RKO (cell line): ENCODE results near the gene COG8.
"Not testable (repeated sequence)": the region's sequence is repeated elsewhere in the genome, so short reads cannot be mapped to it uniquely, and the experiment has no call there.

Source experiments
- DNase-seq: peaks from one replicate; pipeline ENCODE4 v3.0.0-alpha.2; 2016; ENCODE audit warnings: low spot score

Gene COG8

GRCh38 chr16:69339289-69340094, at the start of gene COG8, which contains the start of gene NIP7:
Gene COG8, minus strand, starts transcription at chr16:69339564. Its CDS starts 12 bp downstream, at chr16:69339552.
Gene NIP7, plus strand, starts transcription at chr16:69339772. Its CDS starts 58 bp downstream, at chr16:69339830.
- DNase-seq = peak; percentile 99

- no peak for DNase-seq
Measured at GRCh38 chr16:69386596-69386995, 47.2 kb upstream of the COG8 start.

GRCh38 chr16:69384974-69385373, 45.6 kb upstream of the COG8 start:
- no peak for DNase-seq

- DNase-seq = no peak
Measured at GRCh38 chr16:69382421-69382820, 43.1 kb upstream of the COG8 start.

GRCh38 chr16:69381231-69381630, 41.9 kb upstream of the COG8 start:
- no peak for DNase-seq

GRCh38 chr16:69378760-69379159, 39.4 kb upstream of the COG8 start:
- DNase-seq = no peak

GRCh38 chr16:69378036-69378435, 38.7 kb upstream of the COG8 start:
- no peak for DNase-seq

- no peak for DNase-seq
Measured at GRCh38 chr16:69376393-69377059, 37.2 kb upstream of the COG8 start.

- DNase-seq = no peak
Measured at GRCh38 chr16:69373019-69373418, 33.7 kb upstream of the COG8 start.

GRCh38 chr16:69371564-69371963, 32.2 kb upstream of the COG8 start:
- DNase-seq = no peak

GRCh38 chr16:69368866-69369265, 29.5 kb upstream of the COG8 start:
- DNase-seq = no peak

GRCh38 chr16:69367980-69368379, 28.6 kb upstream of the COG8 start:
- DNase-seq = no peak

GRCh38 chr16:69366431-69366830, 27.1 kb upstream of the COG8 start:
- DNase-seq = no peak

GRCh38 chr16:69365901-69366300, 26.5 kb upstream of the COG8 start:
- no peak for DNase-seq

GRCh38 chr16:69364088-69364487, 24.7 kb upstream of the COG8 start:
- no peak for DNase-seq

GRCh38 chr16:69363281-69363717, 23.9 kb upstream of the COG8 start:
- no peak for DNase-seq

- not testable (repeated sequence) for DNase-seq
Measured at GRCh38 chr16:69360070-69360469, 20.7 kb upstream of the COG8 start.

GRCh38 chr16:69351309-69352027, 12.1 kb upstream of the COG8 start, which contains the start of gene TMED6:
Gene TMED6, minus strand, starts transcription at chr16:69351786. Its CDS starts 33 bp downstream, at chr16:69351753.
- no peak for DNase-seq

GRCh38 chr16:69350536-69351133, 11.3 kb upstream of the COG8 start:
- DNase-seq = no peak

GRCh38 chr16:69349536-69349935, 10.2 kb upstream of the COG8 start:
- no peak for DNase-seq

GRCh38 chr16:69348222-69348621, 8.9 kb upstream of the COG8 start:
- DNase-seq = no peak

- no peak for DNase-seq
Measured at GRCh38 chr16:69346683-69347082, 7.3 kb upstream of the COG8 start.
